Measurements from ENCODE around the gene PLEKHA1. TPM values are rescaled to one million over a fixed set of nuclear protein-coding genes. Genes with fewer than 3 reads are reported as not detected.

Gene PLEKHA1
- total and polyA plus RNA-seq, 2 of the 13 experiments (the other 11 are each of a cell fraction or from before 2014, with no cell fraction given), result 32.2 to 53.3 TPM

GRCh38 chr10:122359621-122360020 lies 14.9 kb upstream of the PLEKHA1 start:
- H3K9me3 ChIP-seq (ENCODE audit: low read length), result no peaks in the 10 kb centered on the region
- TF ChIP-seq ZFP36L1 (CRISPR knock-in tag; IDR thresholded peaks at IDR 0.05) (no peak), AKAP8 (CRISPR knock-in tag; IDR thresholded peaks at IDR 0.05) (no peak), SKI (IDR thresholded peaks at IDR 0.05; ENCODE audit: partially characterized antibody) (no peak)
- no peak overlapping the region for H3K27ac ChIP-seq (ENCODE audit: extremely low read length, insufficient read depth, low read length)
- no peaks in the 10 kb centered on the region for H3K79me2 ChIP-seq (ENCODE audit: insufficient read depth, low read length)
- no peak overlapping the region for H3K4me2 ChIP-seq (ENCODE audit: low read depth, low read length)
- H3K4me3 ChIP-seq (replicated peaks in 1 of 3; ENCODE audit: insufficient read depth in 1 of 3, low read depth in 2 of 3, low read length in 3 of 3), result no peak overlapping the region
- H4K20me1 ChIP-seq (ENCODE audit: insufficient read depth, low read length), result no peaks in the 10 kb centered on the region
- ChIA-PET CTCF (ENCODE audit: low intra/inter-chr PET ratio, low total read pairs) (no interaction called here), POLR2A (interaction anchor here (0.8 kb wide), 1 partner anchor 49 kb away, joined by 4 read pairs; no protein-coding TSS in a partner anchor)
- H3K9ac ChIP-seq (ENCODE audit: insufficient read depth, low read depth, low read length), result no peak overlapping the region
- no peak overlapping the region for H2AFZ ChIP-seq (ENCODE audit: low read length)
- FAIRE-seq (no peak), ATAC-seq (no peak), DNase-seq (ENCODE audit: low spot score) (no peak)
- intact Hi-C loops (cut with micrococcal nuclease; ENCODE audit: unreplicated experiment) (no loop called here), in situ Hi-C loops (cut with HindIII; ENCODE audit: extremely low pct_ligation_motif_present, low pct_unique_long_range_greater_than_20kb) (no loop called here)
- no TSS peak for BruUV-seq (replicated peaks)
- peaks cover 0 to 4% of the 10 kb centered on the region in 2 experiments; a peak in 1 of 5 replicates for H3K27me3 ChIP-seq (ENCODE audit: control insufficient read depth in 1 of 2, insufficient read depth in 2 of 2, low read length in 2 of 2)
- H3K4me1 ChIP-seq (ENCODE audit: insufficient read depth, low read length), result peaks cover 12% of the 10 kb centered on the region; the same call in 1 of the 2 replicates
- H3K36me3 ChIP-seq (replicated peaks in 1 of 2; ENCODE audit: control insufficient read depth in 1 of 2, insufficient read depth in 2 of 2, low read length in 2 of 2), result no peaks in the 10 kb centered on the region
- 36% methylated on average over 2 of the region's 2 CpGs for WGBS (ENCODE audit: low lambda C conversion rate)

GRCh38 chr10:122361046-122361445 lies 13.5 kb upstream of the PLEKHA1 start:
- H4K20me1 ChIP-seq (ENCODE audit: insufficient read depth, low read length), result no peaks in the 10 kb centered on the region
- ChIA-PET POLR2A (no interaction called here), CTCF (ENCODE audit: low intra/inter-chr PET ratio, low total read pairs) (no interaction called here)
- FAIRE-seq (no peak), DNase-seq (ENCODE audit: low spot score) (no peak), ATAC-seq (no peak)
- H3K36me3 ChIP-seq (replicated peaks in 1 of 2; ENCODE audit: control insufficient read depth in 1 of 2, insufficient read depth in 2 of 2, low read length in 2 of 2), result no peaks in the 10 kb centered on the region
- TF ChIP-seq ZC3H4 (CRISPR knock-in tag; IDR thresholded peaks at IDR 0.05; ENCODE audit: borderline replicate concordance) (no peak), ZBTB7B (CRISPR knock-in tag; IDR thresholded peaks at IDR 0.05) (no peak), ZNF30 (CRISPR knock-in tag; IDR thresholded peaks at IDR 0.05) (no peak), ZNF468 (CRISPR knock-in tag; IDR thresholded peaks at IDR 0.05) (no peak), ONECUT2 (CRISPR knock-in tag; IDR thresholded peaks at IDR 0.05) (no peak), ZNF33B (CRISPR knock-in tag; IDR thresholded peaks at IDR 0.05) (no peak), ZNF253 (CRISPR knock-in tag; IDR thresholded peaks at IDR 0.05; ENCODE audit: borderline replicate concordance) (no peak), ZNF7 (CRISPR knock-in tag; IDR thresholded peaks at IDR 0.05) (no peak), TAF1 (CRISPR knock-in tag; IDR thresholded peaks at IDR 0.05) (no peak), MAFK (conservative IDR thresholded peaks at IDR 0.05 in 1 of 2, IDR thresholded peaks at IDR 0.05 in 1 of 2; ENCODE audit: low read length in 2 of 2) (no peak)
- TF ChIP-seq, protein P1, sequence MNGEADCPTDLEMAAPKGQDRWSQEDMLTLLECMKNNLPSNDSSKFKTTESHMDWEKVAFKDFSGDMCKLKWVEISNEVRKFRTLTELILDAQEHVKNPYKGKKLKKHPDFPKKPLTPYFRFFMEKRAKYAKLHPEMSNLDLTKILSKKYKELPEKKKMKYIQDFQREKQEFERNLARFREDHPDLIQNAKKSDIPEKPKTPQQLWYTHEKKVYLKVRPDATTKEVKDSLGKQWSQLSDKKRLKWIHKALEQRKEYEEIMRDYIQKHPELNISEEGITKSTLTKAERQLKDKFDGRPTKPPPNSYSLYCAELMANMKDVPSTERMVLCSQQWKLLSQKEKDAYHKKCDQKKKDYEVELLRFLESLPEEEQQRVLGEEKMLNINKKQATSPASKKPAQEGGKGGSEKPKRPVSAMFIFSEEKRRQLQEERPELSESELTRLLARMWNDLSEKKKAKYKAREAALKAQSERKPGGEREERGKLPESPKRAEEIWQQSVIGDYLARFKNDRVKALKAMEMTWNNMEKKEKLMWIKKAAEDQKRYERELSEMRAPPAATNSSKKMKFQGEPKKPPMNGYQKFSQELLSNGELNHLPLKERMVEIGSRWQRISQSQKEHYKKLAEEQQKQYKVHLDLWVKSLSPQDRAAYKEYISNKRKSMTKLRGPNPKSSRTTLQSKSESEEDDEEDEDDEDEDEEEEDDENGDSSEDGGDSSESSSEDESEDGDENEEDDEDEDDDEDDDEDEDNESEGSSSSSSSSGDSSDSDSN (CRISPR knock-in tag; IDR thresholded peaks at IDR 0.05), result no peak
- no peak overlapping the region for H3K27ac ChIP-seq (ENCODE audit: extremely low read length, insufficient read depth, low read length)
- no peak overlapping the region for H2AFZ ChIP-seq (ENCODE audit: low read length)
- peaks cover 0 to 4% of the 10 kb centered on the region in 2 experiments; a peak in 1 of 5 replicates for H3K27me3 ChIP-seq (ENCODE audit: control insufficient read depth in 1 of 2, insufficient read depth in 2 of 2, low read length in 2 of 2)
- in situ Hi-C loops (cut with HindIII; ENCODE audit: extremely low pct_ligation_motif_present, low pct_unique_long_range_greater_than_20kb), result no loop called here
- no peaks in the 10 kb centered on the region for H3K9me3 ChIP-seq (ENCODE audit: low read length)
- no peak overlapping the region for H3K4me3 ChIP-seq (replicated peaks in 1 of 3; ENCODE audit: insufficient read depth in 1 of 3, low read depth in 2 of 3, low read length in 3 of 3)
- BruUV-seq (replicated peaks), result no TSS peak
- WGBS (ENCODE audit: low lambda C conversion rate), result 14% methylated on average over 1 of the region's 1 CpG
- H3K9ac ChIP-seq (ENCODE audit: insufficient read depth, low read depth, low read length), result no peak overlapping the region
- H3K4me1 ChIP-seq (ENCODE audit: insufficient read depth, low read length), result peaks cover 12% of the 10 kb centered on the region; the same call in 1 of the 2 replicates
- H3K79me2 ChIP-seq (ENCODE audit: insufficient read depth, low read length), result no peaks in the 10 kb centered on the region
- intact Hi-C loops (cut with micrococcal nuclease; ENCODE audit: unreplicated experiment), result no loop called here
- H3K4me2 ChIP-seq (ENCODE audit: low read depth, low read length), result no peak overlapping the region
